HEK293 (cell line): ENCODE results near the gene MUC4.

Experiments used
- KLF9 ChIP-seq: fragments of 450-650 bp; formaldehyde crosslinking; IDR thresholded peaks from 2 replicates; pipeline ENCODE4 v1.5.1; 2016; ENCODE audit warnings: missing biosample characterization, missing genetic modification characterization, low read depth
- OVOL3 ChIP-seq: fragments of 450-650 bp; formaldehyde crosslinking; IDR thresholded peaks from 2 replicates; pipeline ENCODE4 v1.5.1; 2016; ENCODE audit warnings: missing biosample characterization, missing genetic modification characterization
- SCRT1 ChIP-seq: fragments of 450-650 bp; formaldehyde crosslinking; IDR thresholded peaks from 2 replicates; pipeline ENCODE4 v1.5.1; 2016; ENCODE audit warnings: missing biosample characterization, missing genetic modification characterization, borderline replicate concordance
- ZBTB17 ChIP-seq: fragments of 450-650 bp; formaldehyde crosslinking; IDR thresholded peaks from 2 replicates; pipeline ENCODE4 v1.5.1; 2016; ENCODE audit warnings: missing biosample characterization, missing genetic modification characterization
- ZNF184 ChIP-seq: fragments of 450-650 bp; IDR thresholded peaks from 2 replicates; pipeline ENCODE4 v1.5.1; 2018; ENCODE audit warnings: missing biosample characterization, mild to moderate bottlenecking, missing genetic modification characterization
- ZNF530 ChIP-seq: fragments of 450-650 bp; formaldehyde crosslinking; IDR thresholded peaks from 2 replicates; pipeline ENCODE4 v1.5.1; 2016; ENCODE audit warnings: low read depth, missing biosample characterization, missing genetic modification characterization
- ZNF654 ChIP-seq: fragments of 450-650 bp; formaldehyde crosslinking; IDR thresholded peaks from 2 replicates; pipeline ENCODE4 v1.5.1; 2016; ENCODE audit warnings: low read depth, missing biosample characterization, missing genetic modification characterization
- TF ChIP-seq, protein P1 (sequence below): fragments of 450-650 bp; formaldehyde crosslinking; IDR thresholded peaks from 2 replicates; pipeline ENCODE4 v1.5.1; 2016; ENCODE audit warnings: missing biosample characterization, missing genetic modification characterization
- TF ChIP-seq, protein P2 (sequence below): fragments of 450-650 bp; formaldehyde crosslinking; IDR thresholded peaks from 2 replicates; pipeline ENCODE4 v1.5.1; 2016; ENCODE audit warnings: missing biosample characterization, missing genetic modification characterization
- TF ChIP-seq, protein P3 (sequence below): fragments of 450-650 bp; formaldehyde crosslinking; IDR thresholded peaks from 2 replicates; pipeline ENCODE4 v1.5.1; 2016; ENCODE audit warnings: missing biosample characterization, missing genetic modification characterization, low read depth

DNA sequence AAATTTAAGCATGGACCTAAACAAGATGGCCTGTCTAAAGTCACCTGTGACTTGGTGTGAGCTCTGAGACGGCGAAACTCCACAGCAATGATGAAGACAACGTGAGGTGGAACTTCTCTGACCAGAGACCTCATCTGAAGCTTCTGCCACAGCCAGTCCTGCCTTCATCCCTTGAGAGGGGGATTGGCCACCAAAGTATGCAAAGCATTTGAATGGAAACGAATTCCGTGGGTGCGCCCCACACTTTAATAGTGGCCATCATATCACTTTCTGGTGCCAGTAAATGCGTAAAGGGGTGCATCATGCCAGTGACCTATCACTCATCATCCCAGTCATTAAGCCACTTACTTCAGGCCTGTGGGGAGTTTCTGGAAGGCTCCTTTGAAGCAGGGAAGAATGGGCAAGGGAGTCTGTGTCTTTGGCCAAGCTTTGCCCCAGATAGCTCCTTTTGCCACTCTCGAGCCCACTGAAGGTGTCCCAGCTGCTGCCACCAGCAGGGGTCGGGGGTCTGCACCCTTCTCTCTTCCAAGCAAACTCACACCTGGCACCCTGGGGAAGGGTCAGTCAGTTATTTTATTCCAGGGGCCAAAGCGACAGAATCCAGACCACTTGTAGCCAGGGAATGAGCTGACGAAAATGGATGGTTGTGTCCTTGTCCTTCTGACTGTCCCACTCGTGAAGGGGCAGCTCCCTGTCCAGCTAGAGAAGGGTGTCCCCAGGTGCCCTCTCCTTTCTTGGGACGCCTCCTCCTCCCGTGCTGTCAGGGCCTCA lies 73.3 kb downstream of the MUC4 start:
- TF ChIP-seq, protein P1, sequence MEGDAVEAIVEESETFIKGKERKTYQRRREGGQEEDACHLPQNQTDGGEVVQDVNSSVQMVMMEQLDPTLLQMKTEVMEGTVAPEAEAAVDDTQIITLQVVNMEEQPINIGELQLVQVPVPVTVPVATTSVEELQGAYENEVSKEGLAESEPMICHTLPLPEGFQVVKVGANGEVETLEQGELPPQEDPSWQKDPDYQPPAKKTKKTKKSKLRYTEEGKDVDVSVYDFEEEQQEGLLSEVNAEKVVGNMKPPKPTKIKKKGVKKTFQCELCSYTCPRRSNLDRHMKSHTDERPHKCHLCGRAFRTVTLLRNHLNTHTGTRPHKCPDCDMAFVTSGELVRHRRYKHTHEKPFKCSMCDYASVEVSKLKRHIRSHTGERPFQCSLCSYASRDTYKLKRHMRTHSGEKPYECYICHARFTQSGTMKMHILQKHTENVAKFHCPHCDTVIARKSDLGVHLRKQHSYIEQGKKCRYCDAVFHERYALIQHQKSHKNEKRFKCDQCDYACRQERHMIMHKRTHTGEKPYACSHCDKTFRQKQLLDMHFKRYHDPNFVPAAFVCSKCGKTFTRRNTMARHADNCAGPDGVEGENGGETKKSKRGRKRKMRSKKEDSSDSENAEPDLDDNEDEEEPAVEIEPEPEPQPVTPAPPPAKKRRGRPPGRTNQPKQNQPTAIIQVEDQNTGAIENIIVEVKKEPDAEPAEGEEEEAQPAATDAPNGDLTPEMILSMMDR (tag by site-specific recombination): no peak
- TF ChIP-seq, protein P2, sequence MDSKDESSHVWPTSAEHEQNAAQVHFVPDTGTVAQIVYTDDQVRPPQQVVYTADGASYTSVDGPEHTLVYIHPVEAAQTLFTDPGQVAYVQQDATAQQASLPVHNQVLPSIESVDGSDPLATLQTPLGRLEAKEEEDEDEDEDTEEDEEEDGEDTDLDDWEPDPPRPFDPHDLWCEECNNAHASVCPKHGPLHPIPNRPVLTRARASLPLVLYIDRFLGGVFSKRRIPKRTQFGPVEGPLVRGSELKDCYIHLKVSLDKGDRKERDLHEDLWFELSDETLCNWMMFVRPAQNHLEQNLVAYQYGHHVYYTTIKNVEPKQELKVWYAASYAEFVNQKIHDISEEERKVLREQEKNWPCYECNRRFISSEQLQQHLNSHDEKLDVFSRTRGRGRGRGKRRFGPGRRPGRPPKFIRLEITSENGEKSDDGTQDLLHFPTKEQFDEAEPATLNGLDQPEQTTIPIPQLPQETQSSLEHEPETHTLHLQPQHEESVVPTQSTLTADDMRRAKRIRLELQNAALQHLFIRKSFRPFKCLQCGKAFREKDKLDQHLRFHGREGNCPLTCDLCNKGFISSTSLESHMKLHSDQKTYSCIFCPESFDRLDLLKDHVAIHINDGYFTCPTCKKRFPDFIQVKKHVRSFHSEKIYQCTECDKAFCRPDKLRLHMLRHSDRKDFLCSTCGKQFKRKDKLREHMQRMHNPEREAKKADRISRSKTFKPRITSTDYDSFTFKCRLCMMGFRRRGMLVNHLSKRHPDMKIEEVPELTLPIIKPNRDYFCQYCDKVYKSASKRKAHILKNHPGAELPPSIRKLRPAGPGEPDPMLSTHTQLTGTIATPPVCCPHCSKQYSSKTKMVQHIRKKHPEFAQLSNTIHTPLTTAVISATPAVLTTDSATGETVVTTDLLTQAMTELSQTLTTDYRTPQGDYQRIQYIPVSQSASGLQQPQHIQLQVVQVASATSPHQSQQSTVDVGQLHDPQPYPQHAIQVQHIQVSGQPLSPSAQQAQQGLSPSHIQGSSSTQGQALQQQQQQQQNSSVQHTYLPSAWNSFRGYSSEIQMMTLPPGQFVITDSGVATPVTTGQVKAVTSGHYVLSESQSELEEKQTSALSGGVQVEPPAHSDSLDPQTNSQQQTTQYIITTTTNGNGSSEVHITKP (tag by site-specific recombination): no peak
- no peak for TF ChIP-seq ZNF530
- no peak for TF ChIP-seq KLF9 (tag by site-specific recombination)
- TF ChIP-seq ZBTB17 (tag by site-specific recombination): no peak
- TF ChIP-seq ZNF184: no peak
- TF ChIP-seq SCRT1 (tag by site-specific recombination): no peak
- TF ChIP-seq, protein P3, sequence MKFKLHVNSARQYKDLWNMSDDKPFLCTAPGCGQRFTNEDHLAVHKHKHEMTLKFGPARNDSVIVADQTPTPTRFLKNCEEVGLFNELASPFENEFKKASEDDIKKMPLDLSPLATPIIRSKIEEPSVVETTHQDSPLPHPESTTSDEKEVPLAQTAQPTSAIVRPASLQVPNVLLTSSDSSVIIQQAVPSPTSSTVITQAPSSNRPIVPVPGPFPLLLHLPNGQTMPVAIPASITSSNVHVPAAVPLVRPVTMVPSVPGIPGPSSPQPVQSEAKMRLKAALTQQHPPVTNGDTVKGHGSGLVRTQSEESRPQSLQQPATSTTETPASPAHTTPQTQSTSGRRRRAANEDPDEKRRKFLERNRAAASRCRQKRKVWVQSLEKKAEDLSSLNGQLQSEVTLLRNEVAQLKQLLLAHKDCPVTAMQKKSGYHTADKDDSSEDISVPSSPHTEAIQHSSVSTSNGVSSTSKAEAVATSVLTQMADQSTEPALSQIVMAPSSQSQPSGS (tag by site-specific recombination): no peak
- TF ChIP-seq OVOL3 (tag by site-specific recombination): no peak
- no peak for TF ChIP-seq ZNF654 (tag by site-specific recombination)
